HEK293 (cell line): Measurements from ENCODE around the gene JAM3.

Experiments used
- CTCF ChIP-seq: fragments of 450-650 bp; formaldehyde crosslinking; IDR thresholded peaks from 2 replicates; pipeline ENCODE4 v1.5.1; 2016; ENCODE audit warnings: missing biosample characterization, missing genetic modification characterization
- MEIS1 ChIP-seq: sonication (generic); formaldehyde crosslinking; IDR thresholded peaks from 2 replicates; pipeline ENCODE4 v1.8.1; 2022; ENCODE audit warnings: missing genetic modification reagents, mild to moderate bottlenecking, borderline replicate concordance
- PATZ1 ChIP-seq: fragments of 450-650 bp; formaldehyde crosslinking; IDR thresholded peaks from 2 replicates; pipeline ENCODE4 v1.5.1; 2016; ENCODE audit warnings: missing biosample characterization, missing genetic modification characterization
- TRIM28 ChIP-seq: IDR thresholded peaks from 2 replicates; pipeline ENCODE4 v1.6.1; 2011; ENCODE audit warnings: low read length, control low read depth, borderline replicate concordance
- ZNF121 ChIP-seq: fragments of 450-650 bp; formaldehyde crosslinking; IDR thresholded peaks from 2 replicates; pipeline ENCODE4 v1.5.1; 2016; ENCODE audit warnings: missing biosample characterization, missing genetic modification characterization
- ZNF18 ChIP-seq: fragments of 450-650 bp; formaldehyde crosslinking; IDR thresholded peaks from 2 replicates; pipeline ENCODE4 v1.5.1; 2016; ENCODE audit warnings: missing biosample characterization, missing genetic modification characterization
- ZNF266 ChIP-seq: fragments of 450-650 bp; formaldehyde crosslinking; IDR thresholded peaks from 2 replicates; pipeline ENCODE4 v1.5.1; 2016; ENCODE audit warnings: missing biosample characterization, missing genetic modification characterization, low read depth
- ZNF341 ChIP-seq: fragments of 450-650 bp; formaldehyde crosslinking; IDR thresholded peaks from 2 replicates; pipeline ENCODE4; 2016; ENCODE audit warnings: low read depth, missing biosample characterization, missing genetic modification characterization
- ZNF549 ChIP-seq: fragments of 450-650 bp; IDR thresholded peaks from 2 replicates; pipeline ENCODE4 v1.5.1; 2018; ENCODE audit warnings: missing biosample characterization, missing genetic modification characterization, mild to moderate bottlenecking, inconsistent platforms, moderate library complexity

- TF ChIP-seq TRIM28 = no peak
- no peak for TF ChIP-seq MEIS1 (CRISPR knock-in tag)
- TF ChIP-seq CTCF (tag by site-specific recombination) = no peak
- TF ChIP-seq ZNF266 (tag by site-specific recombination) = no peak
- TF ChIP-seq ZNF18 (tag by site-specific recombination) = no peak
- TF ChIP-seq ZNF121 (tag by site-specific recombination) = no peak
- TF ChIP-seq ZNF549 (tag by site-specific recombination) = no peak
- TF ChIP-seq PATZ1 = no peak
- no peak for TF ChIP-seq ZNF341 (tag by site-specific recombination)
Measured at GRCh38 chr11:134072844-134073243, 4.0 kb downstream of the JAM3 start.
